Activated B cell treated with CpG ODN at 0.5 μM for 24 hours (primary cell): ENCODE data around the gene THAP3. TPM values are rescaled to one million over a fixed set of nuclear protein-coding genes. Genes with fewer than 3 reads are reported as not detected.
"Not testable (repeated sequence)": the region's sequence is repeated elsewhere in the genome, so short reads cannot be mapped to it uniquely, and the experiment has no call there.

Experiments
- ATAC-seq: fragments of 200-7000 bp; cut with Tn5 transposase; one replicate; pipeline ENCODE4 v1.10.0; 2021; ENCODE audit warnings: low read depth, mild to moderate bottlenecking, moderate library complexity
- CTCF ChIA-PET: fragments of 350-600 bp; sonication (Branson Sonifier 250); formaldehyde crosslinking; loops from one replicate; lab custom pipeline; 2021; ENCODE audit warnings: antibody characterized with exemption; lab: Charles Lee
- POLR2A ChIA-PET: fragments of 350-600 bp; sonication (Branson Sonifier 250); formaldehyde crosslinking; loops from one replicate; lab custom pipeline; 2021; ENCODE audit warnings: antibody characterized with exemption; lab: Charles Lee
- DNase-seq: peaks from one replicate; pipeline ENCODE4 v3.0.0; 2022
- H3K27ac Mint-ChIP-seq: one replicate; pipeline ENCODE4 v1.8.0; 2020; ENCODE audit warnings: mixed read lengths
- H3K27me3 Mint-ChIP-seq: one replicate; pipeline ENCODE4 v1.8.0; 2021; ENCODE audit warnings: mixed read lengths
- H3K36me3 Mint-ChIP-seq: one replicate; pipeline ENCODE4 v1.8.0; 2021; ENCODE audit warnings: low read depth, mixed read lengths
- H3K4me1 Mint-ChIP-seq: one replicate; pipeline ENCODE4 v1.8.0; 2021; ENCODE audit warnings: mixed read lengths
- H3K4me3 Mint-ChIP-seq: one replicate; pipeline ENCODE4 v1.8.0; 2020; ENCODE audit warnings: mild to moderate bottlenecking, mixed read lengths
- H3K9me3 Mint-ChIP-seq: one replicate; pipeline ENCODE4 v1.8.0; 2020; ENCODE audit warnings: mixed read lengths
- CTCF ChIP-seq: fragments of 200-600 bp; IDR thresholded peaks from one replicate; pipeline ENCODE4 v1.8.0; 2022; ENCODE audit warnings: antibody characterized with exemption, mild to moderate bottlenecking
- intact Hi-C: fragments of 100-400 bp; cut with micrococcal nuclease; formaldehyde crosslinking; loops from one replicate; pipeline ENCODE4 v1.15.1; 2024
- total RNA-seq: library from RNA; stranded (reverse); gene quantifications from 2 replicates; pipeline ENCODE4 v1.2.3, GENCODE V29; 2022

THAP3 gene
- total RNA-seq, 1 donor from 2014 or later = 21.3 TPM

- Mint-ChIP-seq H3K9me3 (no peaks in the 10 kb centered on the region), H3K4me3 (no peak overlapping the region), H3K27me3 (no peaks in the 10 kb centered on the region), H3K36me3 (peaks cover 43% of the 10 kb centered on the region), H3K27ac (no peak overlapping the region), H3K4me1 (no peaks in the 10 kb centered on the region)
- ATAC-seq = no peak
- intact Hi-C loops = no loop called here
- TF ChIP-seq CTCF = no peak
- ChIA-PET POLR2A (no interaction called here), CTCF (interaction anchor here (0.6 to 0.7 kb wide), 2 partner anchors 10 to 27 kb away, joined by 3 read pairs; no protein-coding TSS in a partner anchor)
- no peak for DNase-seq
Observed at GRCh38 chr1:6657138-6657537, 32.5 kb downstream of the THAP3 start.

- ATAC-seq = no peak
- CTCF ChIA-PET = interaction anchor here (1.3 kb wide), 1 partner anchor 12 kb away, joined by 3 read pairs; no protein-coding TSS in a partner anchor
- intact Hi-C loops = no loop called here
- Mint-ChIP-seq H3K4me3 (no peak overlapping the region), H3K36me3 (peaks cover 40% of the 10 kb centered on the region), H3K27me3 (no peaks in the 10 kb centered on the region), H3K4me1 (no peaks in the 10 kb centered on the region), H3K27ac (no peak overlapping the region), H3K9me3 (no peaks in the 10 kb centered on the region)
- POLR2A ChIA-PET = interaction anchor here (0.7 kb wide), 1 partner anchor 15 kb away, joined by 4 read pairs; no protein-coding TSS in a partner anchor
- DNase-seq = no peak
- no peak for TF ChIP-seq CTCF
Observed at GRCh38 chr1:6658359-6659060, 33.8 kb downstream of the THAP3 start.

- ChIA-PET CTCF (no interaction called here), POLR2A (no interaction called here)
- TF ChIP-seq CTCF = no peak
- ATAC-seq = no peak
- no peak for DNase-seq
- H3K9me3 Mint-ChIP-seq = no peaks in the 10 kb centered on the region
- H3K4me3 Mint-ChIP-seq = no peak overlapping the region
- peaks cover 41% of the 10 kb centered on the region for H3K36me3 Mint-ChIP-seq
- intact Hi-C loops = no loop called here
- H3K4me1 Mint-ChIP-seq = no peaks in the 10 kb centered on the region
- no peak overlapping the region for H3K27ac Mint-ChIP-seq
- H3K27me3 Mint-ChIP-seq = no peaks in the 10 kb centered on the region
Observed at GRCh38 chr1:6660415-6661049, 35.9 kb downstream of the THAP3 start.

- POLR2A ChIA-PET, CTCF ChIA-PET: not testable (repeated sequence)
Observed at GRCh38 chr1:6662468-6662867, 37.8 kb downstream of the THAP3 start.

GRCh38 chr1:6666696-6667095 is 42.0 kb downstream of the THAP3 start:
- Mint-ChIP-seq H3K27me3 (no peaks in the 10 kb centered on the region), H3K27ac (no peak overlapping the region)

More at GRCh38 chr1:6662468-6662867, 37.8 kb downstream of the THAP3 start:
- DNase-seq, H3K27ac Mint-ChIP-seq, intact Hi-C loops, H3K4me3 Mint-ChIP-seq, H3K9me3 Mint-ChIP-seq, ATAC-seq, H3K4me1 Mint-ChIP-seq, H3K27me3 Mint-ChIP-seq: not testable (repeated sequence)
- peaks cover 56% of the 10 kb centered on the region for H3K36me3 Mint-ChIP-seq

More at GRCh38 chr1:6666696-6667095, 42.0 kb downstream of the THAP3 start:
- ATAC-seq (no peak), DNase-seq (no peak)
- POLR2A ChIA-PET = no interaction called here
- CTCF ChIA-PET = interaction anchor here (1.6 kb wide), 1 partner anchor 11 kb away, joined by 4 read pairs; no protein-coding TSS in a partner anchor
- H3K9me3 Mint-ChIP-seq = no peaks in the 10 kb centered on the region
- intact Hi-C loops = no loop called here
- H3K36me3 Mint-ChIP-seq = peaks cover 57% of the 10 kb centered on the region
- H3K4me1 Mint-ChIP-seq = no peaks in the 10 kb centered on the region
- no peak for TF ChIP-seq CTCF
- no peak overlapping the region for H3K4me3 Mint-ChIP-seq
